AG10803 (cell line): Measurements from ENCODE around the gene SNX20.

ENCODE experiments used
- DNase-seq: peaks from one replicate; pipeline ENCODE4 v3.0.0; 2010; ENCODE audit warnings: low read depth
- H3K4me3 ChIP-seq: 2 replicates; pipeline ENCODE4 v1.5.1; 2011; ENCODE audit warnings: mild to moderate bottlenecking, low read length, control low read depth
- CTCF ChIP-seq: conservative IDR thresholded peaks from 2 replicates; pipeline ENCODE4 v1.5.1; 2011; ENCODE audit warnings: mild to moderate bottlenecking, low read length, control low read depth, inconsistent platforms

The SNX20 gene

GRCh38 chr16:50695017-50696000, 14.2 kb upstream of the SNX20 start:
- TF ChIP-seq CTCF: no peak
- DNase-seq: no peak
- no peak overlapping the region for H3K4me3 ChIP-seq

DNA sequence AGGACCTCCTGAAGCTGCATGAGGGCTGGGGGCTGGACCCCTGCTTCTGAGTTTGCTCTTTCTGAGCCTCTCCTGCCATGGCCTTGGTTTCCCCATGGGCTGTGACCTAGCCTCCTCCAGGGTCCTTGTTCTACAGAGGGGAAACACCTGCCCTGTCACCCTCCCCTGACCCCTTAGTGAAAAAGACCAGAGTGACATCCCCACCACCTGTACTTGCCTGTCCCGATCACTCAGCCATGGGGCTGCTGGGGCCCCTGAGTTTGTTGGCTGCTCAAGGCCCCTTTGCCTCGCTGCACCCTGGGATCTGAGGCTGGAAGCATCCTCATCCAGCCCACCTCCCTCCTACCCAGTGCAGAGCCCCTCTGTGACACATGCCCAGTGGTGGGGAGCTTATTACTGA, 13.1 kb upstream of the SNX20 start:
- TF ChIP-seq CTCF: no peak
- DNase-seq: no peak
- no peak overlapping the region for H3K4me3 ChIP-seq

DNA sequence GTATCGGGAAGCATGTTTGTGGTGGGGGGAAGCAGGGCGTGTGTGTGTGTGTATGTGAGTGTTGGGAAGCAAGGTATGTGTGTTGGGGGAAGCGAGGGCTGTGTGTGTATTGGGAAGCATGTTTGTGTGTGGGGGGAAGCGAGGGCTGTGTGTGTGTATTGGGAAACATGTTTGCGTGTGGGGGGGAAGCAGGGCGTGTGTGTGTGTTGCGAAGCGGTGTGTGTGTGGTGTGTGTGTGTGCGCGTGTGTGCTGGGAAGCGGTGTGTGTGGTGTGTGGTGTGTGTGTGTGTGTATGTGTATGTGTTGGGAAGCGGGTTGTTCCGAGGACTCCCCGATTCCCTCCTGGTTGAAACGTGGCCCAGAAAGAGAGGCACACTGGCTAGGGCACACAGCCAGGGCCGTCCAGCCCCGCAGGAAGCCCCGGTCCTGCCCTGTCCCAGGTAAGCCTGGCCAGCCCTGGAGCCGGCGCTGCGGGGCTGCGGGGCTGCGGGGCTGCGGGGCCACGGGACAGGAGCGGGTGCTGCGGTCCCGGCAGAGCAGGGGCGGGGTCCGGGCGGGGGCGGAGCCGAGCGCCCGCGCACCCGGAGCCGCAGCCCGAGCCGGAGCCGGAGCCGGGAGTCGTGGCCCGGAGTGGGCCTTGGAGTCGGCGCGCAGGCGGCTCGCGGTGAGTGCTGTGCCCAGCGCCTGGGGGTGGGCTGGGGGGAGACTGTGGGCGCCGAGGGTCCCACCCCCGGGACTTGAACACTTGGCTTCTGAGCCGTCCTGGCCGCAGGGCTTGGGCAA, 12.1 kb upstream of the SNX20 start, which contains the start of gene NOD2:
Gene NOD2, plus strand, starts transcription at position 608 of the 783 bp plus-strand sequence. CDS start 5,890 bp downstream, outside the sequence.
- peak within 1 kb of the TSS; percentile 41 for H3K4me3 ChIP-seq
- peak; percentile 30 for DNase-seq
- TF ChIP-seq CTCF: no peak

DNA sequence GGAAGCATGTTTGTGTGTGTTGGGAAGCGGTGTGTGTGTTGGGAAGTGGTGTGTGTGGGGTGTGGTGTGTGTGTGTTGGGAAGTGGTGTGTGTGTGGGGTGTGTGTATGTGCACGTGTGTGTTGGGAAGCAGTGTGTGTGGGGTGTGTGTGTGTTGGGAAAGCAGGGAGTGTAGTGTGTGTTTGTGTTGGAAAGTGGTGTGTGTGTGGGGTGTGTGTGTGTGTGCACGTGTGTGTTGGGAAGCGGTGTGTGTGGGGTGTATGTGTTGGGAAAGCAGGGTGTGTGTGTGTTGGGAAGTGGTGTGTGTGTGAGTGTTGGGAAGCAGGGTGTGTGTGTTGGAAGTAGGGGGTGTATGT, 11.5 kb upstream of the SNX20 start:
- no peak overlapping the region for H3K4me3 ChIP-seq

DNA sequence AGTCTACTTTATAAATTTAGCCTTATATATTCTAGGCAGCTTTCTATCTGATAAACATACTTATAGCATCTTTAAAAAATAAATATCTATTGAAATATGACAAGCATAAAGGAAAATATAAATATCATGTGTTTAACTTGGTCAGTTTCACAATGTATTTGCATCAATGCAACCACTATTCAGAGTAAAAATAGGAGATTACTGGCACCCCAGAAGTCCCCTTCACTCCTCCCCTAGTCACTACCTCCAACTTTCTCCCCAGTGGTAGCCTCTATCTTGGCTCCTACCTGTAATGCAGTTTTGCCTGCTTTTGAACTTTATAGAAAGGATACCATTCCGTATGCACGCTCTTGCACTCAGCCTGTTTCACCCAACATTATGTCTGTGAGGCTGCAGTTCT, 9.1 kb upstream of the SNX20 start:
- TF ChIP-seq CTCF: no peak
- DNase-seq: no peak

More for the DNA sequence above, 11.5 kb upstream of the SNX20 start:
- no peak for DNase-seq
- TF ChIP-seq CTCF: no peak

DNA sequence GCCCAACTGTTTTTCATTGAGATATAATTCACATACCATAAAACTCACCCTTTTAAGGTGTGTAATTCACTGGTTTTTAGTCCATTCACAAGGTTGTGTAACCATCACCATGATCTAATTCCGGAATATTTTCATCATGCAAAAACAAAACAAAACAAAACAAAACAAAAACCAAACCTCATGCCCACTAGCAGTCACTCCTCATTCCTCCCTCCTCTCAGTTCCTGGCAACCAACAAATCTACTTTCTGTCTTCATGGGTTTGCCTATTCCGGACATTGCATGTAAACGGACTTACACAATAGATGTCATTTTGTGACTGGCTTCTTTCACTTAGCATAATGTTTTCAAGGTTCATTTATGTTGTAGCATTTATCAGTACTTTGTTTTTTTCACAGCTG, 7.8 kb upstream of the SNX20 start:
- no peak for TF ChIP-seq CTCF

More for the DNA sequence above, 9.1 kb upstream of the SNX20 start:
- no peak overlapping the region for H3K4me3 ChIP-seq

More for the DNA sequence above, 7.8 kb upstream of the SNX20 start:
- no peak for DNase-seq
- H3K4me3 ChIP-seq: no peak overlapping the region
